K562 treated with DMSO at 1 percent for 48 hours (cell line): Measurements from ENCODE around the gene KREMEN2. TPM values are rescaled to one million over a fixed set of nuclear protein-coding genes. Genes with fewer than 3 reads are reported as not detected.

ENCODE experiments used
- total RNA-seq: library from RNA; unstranded; fragments of 300-600 nt; gene quantifications from 2 replicates; pipeline ENCODE4 v1.2.3, GENCODE V29; 2022; ENCODE audit warnings: low replicate concordance; ENCODE audit errors: extremely low read depth

KREMEN2 gene
- not detected in 2 replicates for total RNA-seq

DNA sequence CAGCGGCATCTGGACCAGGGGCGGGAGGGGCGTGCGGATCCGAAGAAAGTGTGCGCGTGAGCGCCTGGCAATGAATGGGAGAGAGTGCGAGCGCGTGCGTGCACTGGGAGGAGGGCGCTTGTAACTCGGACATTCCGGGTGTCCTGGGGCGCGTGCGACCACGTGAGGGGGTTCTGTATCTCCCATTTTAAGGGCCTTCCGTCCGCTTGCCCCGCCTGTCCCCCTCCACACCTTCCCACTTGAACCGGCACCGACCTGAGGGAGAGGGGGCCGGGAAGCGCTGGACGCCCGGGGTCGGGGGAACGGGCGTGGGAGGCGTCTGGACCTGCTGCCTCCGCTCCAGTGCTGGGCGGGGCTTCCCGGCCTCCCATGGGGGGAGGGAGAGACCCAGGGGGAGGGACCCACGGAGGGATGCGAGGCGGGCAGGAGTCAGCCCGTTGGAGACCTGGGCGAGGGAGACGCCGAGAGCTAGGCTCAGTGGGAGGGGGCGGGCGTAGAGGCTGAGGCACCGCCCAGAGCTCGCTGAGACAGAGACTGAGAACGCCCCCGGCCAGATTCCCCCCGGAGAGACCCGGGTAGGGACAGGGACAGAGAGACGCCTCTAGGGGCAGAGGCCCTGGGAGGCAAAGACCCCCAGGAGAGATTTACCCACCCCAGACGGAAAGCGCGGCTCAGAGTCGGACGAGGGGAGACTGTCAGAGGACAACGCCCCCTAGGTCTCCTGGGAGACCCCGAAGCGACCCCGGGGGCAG is at the start of gene KREMEN2:
Gene KREMEN2 (plus strand): TSS at position 553 of the 752 bp plus-strand sequence. CDS start 246 bp downstream, outside the sequence.

DNA sequence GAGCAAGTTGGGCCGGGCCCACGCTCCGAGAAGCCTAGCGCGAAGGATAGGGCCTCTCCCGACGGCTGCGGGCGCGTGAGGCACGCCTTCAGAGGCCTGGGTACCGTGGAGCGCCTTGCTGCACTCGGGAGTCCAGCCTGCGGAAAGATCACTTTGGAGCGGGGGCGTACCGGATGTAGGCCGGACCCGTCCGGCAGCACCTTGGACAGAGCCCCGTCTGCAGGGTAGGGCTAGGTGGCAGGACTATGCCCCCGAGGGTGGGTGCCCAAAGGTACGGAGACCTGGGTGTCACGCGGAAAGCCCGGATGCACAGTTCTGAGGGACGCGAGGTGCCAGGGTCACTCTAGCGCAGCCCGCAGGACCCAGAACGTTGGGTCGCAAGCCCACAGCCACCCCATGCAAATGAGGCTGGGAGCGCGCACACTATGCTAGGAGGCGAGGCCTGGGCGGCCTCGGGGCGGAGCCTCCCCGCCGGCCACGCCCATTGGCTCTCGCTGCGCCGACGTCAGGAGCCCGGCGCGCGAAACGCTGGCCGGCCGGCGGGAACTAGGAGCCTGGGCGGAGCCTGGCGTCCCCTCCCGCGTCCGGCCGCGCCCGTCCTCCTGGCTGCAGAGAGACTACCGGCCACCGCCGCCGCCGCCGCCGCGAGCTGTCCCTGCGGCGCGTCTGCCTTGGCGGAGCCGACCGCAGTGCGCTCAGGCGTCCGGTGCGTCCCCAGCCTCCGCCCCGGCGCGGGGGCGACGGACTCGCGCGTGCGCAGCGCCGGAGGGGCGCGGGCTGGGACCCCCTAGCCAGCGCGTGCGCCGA is 4.9 kb downstream of the KREMEN2 start, which contains the start of gene PAQR4:
Gene PAQR4 (plus strand): TSS at position 611 of the 807 bp plus-strand sequence. CDS start 327 bp downstream, outside the sequence.

DNA sequence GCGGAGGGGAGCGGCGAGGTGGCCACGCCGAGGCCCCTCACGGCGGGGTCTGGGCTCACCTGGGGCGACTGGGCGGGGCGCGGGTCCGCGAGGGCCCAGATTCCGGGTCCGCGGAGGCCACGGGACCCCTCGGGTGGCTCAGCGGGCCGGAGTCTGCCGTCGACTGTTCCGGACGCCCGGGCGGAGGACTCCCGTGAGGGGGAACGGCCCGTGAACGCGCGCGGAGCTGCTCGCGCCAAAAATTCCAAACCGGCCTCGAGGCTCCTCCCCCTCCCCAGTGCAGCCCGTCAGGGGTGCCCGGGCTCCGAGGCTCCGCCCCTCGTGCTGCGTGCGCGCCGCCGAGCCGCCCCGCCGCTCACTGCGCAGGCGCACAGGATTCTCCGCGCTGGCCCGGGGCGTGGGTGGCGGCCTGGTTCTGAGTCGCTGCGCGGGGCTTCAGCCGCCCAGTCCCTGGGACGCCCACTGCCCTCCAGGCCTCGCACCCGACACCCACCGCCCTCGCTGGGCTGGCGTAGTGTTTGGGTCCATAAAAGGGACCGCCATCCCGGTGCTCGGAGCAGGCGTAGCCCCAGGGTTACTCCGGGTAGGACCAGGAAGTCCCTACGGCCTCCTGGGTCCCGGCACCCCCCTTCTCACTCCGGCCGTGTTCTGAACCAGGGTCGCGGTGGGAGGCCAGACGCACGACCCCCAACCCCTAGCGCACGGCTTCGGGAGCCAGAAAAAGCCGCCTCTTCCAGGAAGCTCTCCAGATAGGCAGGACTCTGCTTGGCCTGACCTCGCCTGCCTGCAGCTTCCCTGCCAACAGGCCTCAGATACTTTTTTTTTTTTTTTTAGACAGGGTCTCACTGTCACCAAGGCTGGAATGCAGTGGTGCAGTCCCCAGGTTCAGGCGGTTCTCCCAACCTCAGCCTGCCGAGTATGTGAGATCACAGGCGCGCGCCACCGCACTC is 16.4 kb downstream of the KREMEN2 start, which contains the start of gene PKMYT1:
Gene PKMYT1 (minus strand): TSS at position 220 of the 950 bp plus-strand sequence. CDS start 789 bp downstream, outside the sequence.

GRCh38 chr16:3012828-3013420 is 48.8 kb downstream of the KREMEN2 start, which contains the start of gene CLDN9:
CLDN9 (plus strand) TSS chr16:3012923; CDS start chr16:3013363, 440 bp downstream.

Other genes starting within 250 kb of the KREMEN2 start
- not detected in 2 replicates for gene PRSS27, start 244.1 kb upstream of the KREMEN2 start, total RNA-seq
- gene SRRM2, start 211.6 kb upstream of the KREMEN2 start, total RNA-seq: 132 TPM in 1 of 2 replicates, not detected in the other
- gene ELOB, start 187.0 kb upstream of the KREMEN2 start, total RNA-seq: not detected in 2 replicates
- gene PRSS33, start 176.7 kb upstream of the KREMEN2 start, total RNA-seq: not detected in 2 replicates
- not detected in 2 replicates for gene PRSS41, start 165.8 kb upstream of the KREMEN2 start, total RNA-seq
- gene PRSS21, start 147.0 kb upstream of the KREMEN2 start, total RNA-seq: not detected in 2 replicates
- not detected in 2 replicates for gene ZG16B, start 134.0 kb upstream of the KREMEN2 start, total RNA-seq
- gene PRSS22, start 106.1 kb upstream of the KREMEN2 start, total RNA-seq: not detected in 2 replicates
- not detected in 2 replicates for gene FLYWCH2, start 81.1 kb upstream of the KREMEN2 start, total RNA-seq
- gene FLYWCH1, start 52.3 kb upstream of the KREMEN2 start, total RNA-seq: not detected in 2 replicates
- not detected in 2 replicates for gene PAQR4, start 5.1 kb downstream of the KREMEN2 start, total RNA-seq
- gene PKMYT1, start 16.2 kb downstream of the KREMEN2 start, total RNA-seq: not detected in 2 replicates
- not detected in 2 replicates for gene CLDN9, start 48.6 kb downstream of the KREMEN2 start, total RNA-seq
- not detected in 2 replicates for gene CLDN6, start 53.9 kb downstream of the KREMEN2 start, total RNA-seq
- not detected in 2 replicates for gene TNFRSF12A, start 56.1 kb downstream of the KREMEN2 start, total RNA-seq
- not detected in 2 replicates for gene HCFC1R1, start 59.7 kb downstream of the KREMEN2 start, total RNA-seq
- gene THOC6, start 59.8 kb downstream of the KREMEN2 start, total RNA-seq: not detected in 2 replicates
- not detected in 2 replicates for gene BICDL2, start 72.7 kb downstream of the KREMEN2 start, total RNA-seq
- gene MMP25, start 82.3 kb downstream of the KREMEN2 start, total RNA-seq: not detected in 2 replicates
- not detected in 2 replicates for gene IL32, start 101.4 kb downstream of the KREMEN2 start, total RNA-seq
- not detected in 2 replicates for gene ZSCAN10, start 135.0 kb downstream of the KREMEN2 start, total RNA-seq
- not detected in 2 replicates for gene ZNF205, start 148.3 kb downstream of the KREMEN2 start, total RNA-seq
- gene ZNF213, start 170.8 kb downstream of the KREMEN2 start, total RNA-seq: not detected in 2 replicates
- not detected in 2 replicates for gene OR1F1, start 223.9 kb downstream of the KREMEN2 start, total RNA-seq